ENCODE data around the gene CYP2A6.
"Not testable (repeated sequence)": the region's sequence is repeated elsewhere in the genome, so short reads cannot be mapped to it uniquely, and the experiment has no call there.

GRCh38 chr19:40826312-40826698 lies 23.9 kb downstream of the CYP2A6 start:
- TF ChIP-seq CTCF, POLR2AphosphoS5 (IDR thresholded peaks at IDR 0.05): not testable (repeated sequence)

All from upper lobe of left lung (tissue), 4 donors.